Activated CD4-positive, alpha-beta T cell treated with anti-CD3 and anti-CD28 coated beads, Interleukin-2, amount 50 U/mL, for 4 hours (primary cell): Measurements from ENCODE around the gene PRPF40B.
"Not testable (repeated sequence)": the region's sequence is repeated elsewhere in the genome, so short reads cannot be mapped to it uniquely, and the experiment has no call there.

ENCODE experiments used
- DNase-seq, 2 experiments: peaks; one replicate each; pipeline ENCODE4 v3.0.0-alpha.2; 2020

Gene PRPF40B

GRCh38 chr12:49609875-49610154 is 13.5 kb upstream of the PRPF40B start:
- no peak for DNase-seq

GRCh38 chr12:49610785-49611184 is 12.6 kb upstream of the PRPF40B start:
- not testable (repeated sequence) for DNase-seq

GRCh38 chr12:49612210-49612609 is 11.2 kb upstream of the PRPF40B start:
- no peak for DNase-seq

DNA sequence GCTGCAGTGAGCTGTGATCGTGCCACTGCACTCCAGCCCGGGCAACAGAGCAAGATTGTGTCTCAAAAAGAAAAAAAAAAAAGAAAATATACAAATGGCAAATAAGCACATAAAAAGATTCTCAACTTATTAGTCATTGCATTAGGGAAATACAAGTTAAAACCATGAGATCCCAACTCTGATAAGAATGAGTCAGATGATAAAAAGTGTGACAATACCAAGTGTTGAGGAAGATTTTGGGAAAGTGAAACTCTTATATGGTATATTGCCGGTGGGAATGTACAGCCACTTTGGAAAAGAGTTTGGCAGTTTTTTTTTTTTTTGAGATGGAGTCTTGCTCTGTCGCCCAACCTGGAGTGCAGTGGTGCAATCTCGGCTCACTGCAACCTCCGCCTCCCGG is 7.6 kb upstream of the PRPF40B start:
- DNase-seq, result no peak

DNA sequence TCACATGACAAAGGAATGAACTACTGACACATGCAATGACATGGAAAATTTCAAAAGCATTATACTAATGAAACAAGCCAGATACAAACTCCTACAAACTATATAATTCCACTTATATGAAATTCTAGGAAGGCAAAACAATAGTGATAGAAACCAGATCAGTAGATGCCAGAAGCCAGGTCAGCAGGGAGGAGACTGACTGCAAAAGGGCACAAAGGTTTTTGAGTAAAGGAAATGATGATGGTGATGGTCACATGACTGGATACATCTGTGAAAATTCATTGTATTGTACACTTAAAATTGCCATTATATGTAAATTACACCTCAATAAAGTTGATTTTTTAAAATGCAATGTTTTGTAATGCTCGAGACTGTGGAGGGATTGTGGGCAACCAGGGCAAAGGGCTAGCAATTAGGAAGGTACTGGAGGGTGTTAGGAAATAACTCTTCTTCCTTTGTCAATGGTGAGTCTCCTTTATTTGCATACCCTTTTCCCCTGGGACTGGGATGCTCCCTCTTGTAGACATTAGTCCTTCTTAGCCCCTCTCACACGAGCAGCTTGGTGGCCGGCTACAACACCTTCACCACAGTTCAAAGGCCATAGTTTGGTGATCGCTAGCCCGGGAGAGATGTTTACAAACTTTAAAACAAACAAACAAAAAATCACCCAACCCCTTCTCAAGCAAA is 6.7 kb upstream of the PRPF40B start:
- DNase-seq, result no peak

DNA sequence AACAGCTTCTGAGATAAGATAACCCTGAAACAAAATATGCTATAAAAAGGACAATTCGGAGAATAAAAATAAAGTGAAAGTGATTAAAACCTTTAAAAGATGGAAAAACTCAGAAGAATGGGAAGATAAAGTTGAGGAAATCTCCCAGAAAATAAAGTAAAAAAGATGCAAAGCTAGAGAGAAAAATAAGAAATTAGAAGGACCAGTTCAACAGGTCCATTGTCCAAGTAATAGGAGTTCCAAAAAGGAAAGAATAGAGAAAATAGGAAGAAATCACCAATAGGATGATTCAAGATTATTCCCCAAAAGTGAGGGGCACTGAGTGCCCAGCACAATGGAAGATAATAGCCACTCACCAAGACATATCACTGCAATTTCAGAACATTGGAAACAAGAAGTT is 4.8 kb upstream of the PRPF40B start:
- DNase-seq, result no peak

- no peak for DNase-seq
These were observed 4.1 kb upstream of the PRPF40B start for GRCh38 chr12:49619286-49619685.

- DNase-seq, result peak; percentile 14 to 15
These were observed 1.5 kb upstream of the PRPF40B start for GRCh38 chr12:49621651-49622500.

DNA sequence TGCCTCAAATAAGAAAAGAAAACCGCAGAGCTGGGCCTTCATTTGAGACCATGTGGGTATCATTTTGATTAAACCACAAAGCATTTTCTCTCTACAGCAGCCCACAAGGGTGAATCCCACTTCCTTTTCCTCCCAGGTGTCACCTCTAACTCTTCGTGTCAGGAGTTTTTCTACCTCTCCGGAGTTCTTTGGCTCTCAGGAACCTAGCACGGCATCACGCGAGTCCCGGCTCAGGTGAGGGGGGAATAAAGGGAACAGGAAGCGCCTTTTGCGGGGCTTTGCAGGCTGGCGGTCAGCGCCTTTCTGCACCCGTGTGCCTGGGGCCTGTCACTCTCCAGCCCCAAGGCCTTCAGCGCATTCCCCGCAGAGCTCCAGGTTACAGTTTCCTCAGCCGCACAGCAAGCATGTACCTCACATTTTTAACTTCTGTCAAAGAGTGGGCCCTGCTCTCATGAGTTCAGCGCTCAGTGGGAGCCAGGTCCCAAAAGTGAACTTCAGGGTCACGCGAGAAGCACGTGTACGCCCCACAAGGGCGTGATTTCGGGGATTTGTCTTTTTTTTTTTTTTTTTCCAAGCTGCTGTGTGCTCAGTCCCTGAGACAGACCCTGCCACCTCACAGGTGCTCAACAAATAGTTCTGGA is 740 bp upstream of the PRPF40B start:
- peak in 1 of 2 experiments; percentile 33 for DNase-seq

DNA sequence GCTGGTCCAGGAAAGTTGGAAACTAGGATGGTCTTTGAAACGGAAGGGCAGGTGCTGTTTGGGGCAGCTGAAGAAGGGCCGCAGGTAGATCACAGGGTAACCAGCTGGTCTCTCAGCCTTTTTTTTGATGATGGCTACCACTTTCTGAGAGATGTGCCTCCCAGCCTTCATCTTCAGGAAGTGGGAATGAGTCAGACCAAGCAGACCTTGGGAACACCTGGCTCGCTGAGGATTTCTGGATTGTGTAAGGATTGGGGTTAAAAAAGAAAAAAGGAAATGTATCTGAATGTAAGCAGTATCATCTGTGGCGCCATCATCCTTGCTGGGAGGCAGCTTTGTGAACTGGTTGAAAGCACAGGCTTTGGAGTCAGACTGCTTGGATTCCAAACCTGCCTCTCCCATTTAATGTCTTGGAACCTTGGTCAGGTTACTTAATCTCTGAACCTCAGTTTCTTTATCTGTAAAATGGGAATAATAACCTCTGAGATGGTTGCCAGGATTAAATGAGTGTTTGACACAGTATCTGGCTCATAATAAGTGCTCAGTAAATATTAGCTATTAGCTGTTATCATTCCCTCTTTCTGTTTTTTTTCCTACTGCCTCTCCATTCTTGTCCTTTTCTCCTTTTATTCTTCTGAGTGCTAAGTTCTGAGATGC is 1.7 kb downstream of the PRPF40B start:
- DNase-seq, result no peak

DNA sequence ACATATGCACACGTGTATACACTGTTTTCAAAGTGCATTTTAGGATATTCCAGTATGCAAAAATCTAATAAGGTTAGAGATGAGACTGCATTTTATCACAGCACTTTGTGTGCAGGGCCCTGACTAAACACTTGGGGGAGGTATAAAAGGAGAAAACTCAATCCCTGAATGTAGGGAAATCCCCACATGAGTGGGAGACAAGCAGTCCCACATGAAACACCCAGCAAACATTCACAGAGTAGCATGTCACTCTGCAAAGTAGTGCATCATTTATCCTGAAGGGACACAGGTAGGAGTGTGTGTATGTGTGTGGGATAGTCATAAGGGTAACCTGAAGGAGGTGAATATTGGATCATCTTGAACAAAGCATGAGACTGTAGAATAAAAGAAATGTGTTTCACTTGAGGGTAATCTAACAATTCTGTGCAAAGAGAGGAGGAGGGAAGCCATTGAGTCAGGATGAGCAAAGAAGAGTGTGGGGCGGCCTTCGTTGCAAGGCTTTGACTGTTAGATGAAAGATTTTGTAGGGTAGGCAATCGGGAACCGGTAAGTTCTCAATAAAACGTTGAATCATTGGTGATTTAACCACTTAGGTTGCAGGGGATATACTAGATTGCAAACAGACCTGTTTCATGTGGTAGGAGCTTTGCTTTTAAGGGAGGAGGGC is 2.9 kb downstream of the PRPF40B start:
- DNase-seq, result no peak

DNA sequence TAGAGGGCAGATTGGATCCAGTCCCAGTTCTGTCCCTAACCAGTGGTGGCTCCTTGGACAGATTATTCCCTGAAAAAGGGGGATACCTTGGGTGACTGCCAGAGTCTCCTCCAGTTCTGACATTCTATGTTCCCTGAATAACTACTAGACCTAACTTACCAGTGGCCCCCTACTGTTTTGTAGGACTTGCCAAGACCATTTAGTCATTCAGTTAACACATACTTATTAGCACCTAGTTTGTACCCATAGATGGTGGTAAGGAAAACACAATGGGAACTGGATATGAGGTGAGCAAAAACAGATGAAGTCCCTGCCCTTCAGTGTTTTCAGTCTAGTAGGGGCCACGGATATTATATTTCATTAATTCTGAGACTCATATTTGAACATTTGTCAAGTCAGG is 3.5 kb downstream of the PRPF40B start:
- DNase-seq, result no peak

DNA sequence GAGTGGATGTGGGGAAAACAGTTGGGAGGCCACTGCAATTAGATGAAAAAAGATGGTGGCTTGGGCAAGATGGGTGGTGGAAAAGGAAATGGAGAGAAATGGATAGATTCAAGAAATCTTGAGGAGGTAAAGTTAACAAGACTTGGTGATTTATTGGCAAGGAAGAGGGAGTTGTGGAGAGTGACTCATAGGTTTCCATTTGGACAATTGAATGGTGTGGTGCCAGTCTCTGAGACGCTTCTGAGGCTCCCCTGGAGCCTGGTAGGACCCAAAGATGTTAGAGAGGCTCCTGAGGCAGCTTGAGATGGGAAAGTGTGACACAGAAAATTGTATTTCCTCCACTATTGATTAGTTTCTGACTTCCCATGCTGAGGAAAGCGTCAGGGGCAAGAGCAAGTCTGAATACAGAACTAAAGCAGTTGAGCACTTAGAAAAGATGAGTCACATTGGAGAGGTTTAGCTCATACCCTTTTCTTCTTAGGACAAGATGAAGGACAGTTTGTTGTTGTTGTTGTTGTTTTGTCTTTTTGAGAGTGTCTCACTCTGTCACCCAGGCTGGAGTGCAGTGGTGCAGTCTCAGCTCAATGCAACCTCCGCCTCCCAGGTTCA is 4.5 kb downstream of the PRPF40B start:
- no peak for DNase-seq

DNA sequence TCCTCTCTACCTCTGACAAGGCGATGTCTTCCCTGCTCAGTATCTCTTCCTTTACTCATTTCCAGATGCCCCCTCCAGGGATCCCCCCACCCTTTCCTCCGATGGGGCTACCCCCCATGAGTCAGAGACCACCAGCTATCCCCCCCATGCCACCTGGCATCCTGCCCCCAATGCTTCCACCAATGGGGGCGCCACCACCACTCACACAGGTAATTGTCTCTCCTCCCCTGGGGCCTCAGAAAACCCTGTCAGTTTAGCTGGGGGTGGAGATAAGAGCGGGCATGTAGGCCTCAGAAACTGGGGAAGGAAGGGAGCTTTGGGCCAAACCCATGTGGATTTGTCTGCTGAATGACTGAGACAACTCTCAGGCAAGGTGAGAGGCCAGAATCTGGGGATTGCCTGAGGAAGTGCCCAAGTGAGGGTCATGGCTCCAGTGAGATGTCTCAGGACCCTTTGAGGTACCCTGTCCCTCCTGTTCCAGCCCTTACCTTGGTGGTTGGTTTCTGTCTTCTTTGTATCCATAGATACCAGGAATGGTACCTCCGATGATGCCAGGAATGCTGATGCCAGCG is 8.1 kb downstream of the PRPF40B start:
- DNase-seq, result no peak

- DNase-seq, result no peak
These were observed 9.0 kb downstream of the PRPF40B start for GRCh38 chr12:49632401-49632800.

DNA sequence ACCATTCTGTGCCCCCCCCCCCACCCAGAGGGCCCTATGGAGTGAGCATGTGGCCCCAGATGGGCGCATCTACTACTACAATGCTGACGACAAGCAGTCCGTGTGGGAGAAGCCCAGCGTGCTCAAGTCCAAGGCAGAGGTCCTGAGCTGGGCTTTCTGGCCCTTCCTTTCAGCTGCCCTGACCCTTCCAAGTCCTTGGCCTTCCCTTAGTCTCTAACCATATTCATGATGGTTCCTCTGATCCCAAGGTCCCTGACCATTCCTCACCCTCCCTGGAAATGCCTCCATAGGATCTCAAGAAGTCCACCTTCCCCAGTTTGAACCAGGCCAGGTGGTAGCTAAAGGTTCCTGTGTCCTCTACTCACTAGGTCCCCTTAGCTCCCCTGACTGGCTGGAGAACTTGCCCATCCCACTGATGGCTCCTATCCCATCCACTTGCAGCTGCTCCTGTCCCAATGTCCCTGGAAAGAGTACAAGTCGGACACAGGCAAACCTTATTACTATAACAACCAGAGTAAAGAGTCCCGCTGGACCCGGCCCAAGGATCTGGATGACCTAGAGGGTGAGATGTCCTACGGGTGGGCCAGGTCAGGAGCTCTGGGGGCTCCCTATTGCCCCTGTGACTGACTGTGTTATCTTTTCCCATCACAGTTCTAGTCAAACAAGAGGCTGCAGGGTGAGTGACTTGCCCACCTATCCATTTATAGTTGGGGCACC is 9.8 kb downstream of the PRPF40B start:
- no peak for DNase-seq

GRCh38 chr12:49633703-49634345 is 10.5 kb downstream of the PRPF40B start:
- no peak for DNase-seq

GRCh38 chr12:49635036-49635435 is 11.7 kb downstream of the PRPF40B start:
- DNase-seq, result no peak

DNA sequence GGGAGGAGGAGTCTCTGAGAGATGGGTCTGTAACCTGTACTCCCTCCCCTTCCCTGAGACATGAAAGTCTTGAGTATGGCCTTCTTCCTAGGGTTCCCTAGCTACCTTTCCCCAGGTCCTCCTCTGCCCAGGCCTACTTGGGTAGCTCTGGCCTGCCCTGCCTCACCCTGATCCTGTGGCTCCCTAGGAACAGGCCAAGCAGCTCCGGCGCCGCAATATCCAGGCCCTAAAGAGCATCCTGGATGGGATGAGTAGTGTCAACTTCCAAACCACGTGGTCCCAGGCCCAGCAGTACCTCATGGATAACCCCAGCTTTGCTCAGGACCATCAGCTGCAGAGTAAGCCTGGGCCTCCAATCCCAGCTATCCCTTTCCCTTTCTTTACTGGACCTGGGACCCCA is 12.3 kb downstream of the PRPF40B start:
- DNase-seq, result no peak

- DNase-seq, result no peak
These were observed 13.2 kb downstream of the PRPF40B start for GRCh38 chr12:49636574-49636973.
